Neural cell (in vitro differentiated cells): ENCODE results near the gene GRAMD1B.

Experiments used
- EP300 ChIP-seq: fragments of 450-650 bp; conservative IDR thresholded peaks from 2 replicates; pipeline ENCODE4 v1.6.1; 2014; ENCODE audit warnings: antibody characterized with exemption, mild to moderate bottlenecking, moderate library complexity; ENCODE audit not compliant: poor library complexity, severe bottlenecking
- EZH2 ChIP-seq: fragments of 200-600, 300-800 bp; shearing (Covaris generic), sonication (generic); IDR thresholded peaks from 2 replicates; pipeline ENCODE4 v1.6.1; 2014; ENCODE audit warnings: antibody characterized with exemption, low read length, borderline replicate concordance, mild to moderate bottlenecking; ENCODE audit not compliant: insufficient read depth, poor library complexity, severe bottlenecking
- POLR2AphosphoS5 ChIP-seq: IDR thresholded peaks from 2 replicates; pipeline ENCODE4 v1.6.1; 2012
- RAD21 ChIP-seq: fragments of 450-650 bp; conservative IDR thresholded peaks from 2 replicates; pipeline ENCODE4 v1.6.1; 2014; ENCODE audit warnings: antibody characterized with exemption, mild to moderate bottlenecking, moderate library complexity
- SMC3 ChIP-seq: fragments of 450-650 bp; conservative IDR thresholded peaks from 2 replicates; pipeline ENCODE4 v1.6.1; 2014; ENCODE audit warnings: antibody characterized with exemption, mild to moderate bottlenecking, moderate library complexity; ENCODE audit not compliant: poor library complexity
- TAF1 ChIP-seq: IDR thresholded peaks from 2 replicates; pipeline ENCODE4 v1.6.1; 2012; ENCODE audit warnings: low read depth
- TF ChIP-seq, protein P1 (sequence below): fragments of 450-650 bp; IDR thresholded peaks from 2 replicates; pipeline ENCODE4 v1.5.1; 2014; ENCODE audit warnings: antibody characterized with exemption, mild to moderate bottlenecking, moderate library complexity; ENCODE audit not compliant: poor library complexity, severe bottlenecking
- TF ChIP-seq, protein P2 (sequence below): IDR thresholded peaks from 2 replicates; pipeline ENCODE4 v1.6.1; 2012; ENCODE audit warnings: borderline replicate concordance

DNA sequence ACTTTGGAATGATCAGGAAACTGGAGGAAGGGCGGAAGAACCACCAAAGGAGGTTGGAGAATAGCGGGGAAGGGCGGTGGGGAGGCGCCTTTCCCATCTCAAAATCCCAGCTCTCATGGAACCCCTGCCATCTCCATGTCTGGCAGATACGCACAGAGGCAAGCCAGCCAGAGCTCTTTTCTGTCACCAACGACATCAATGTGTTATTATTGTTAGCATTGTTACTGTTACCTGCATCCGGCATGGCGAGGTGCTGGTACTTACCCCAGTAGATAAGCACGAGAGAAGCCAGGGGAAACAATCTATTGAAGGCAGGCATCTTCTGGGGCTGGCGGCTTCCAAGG lies 223.4 kb downstream of the GRAMD1B start:
- TF ChIP-seq, protein P1, sequence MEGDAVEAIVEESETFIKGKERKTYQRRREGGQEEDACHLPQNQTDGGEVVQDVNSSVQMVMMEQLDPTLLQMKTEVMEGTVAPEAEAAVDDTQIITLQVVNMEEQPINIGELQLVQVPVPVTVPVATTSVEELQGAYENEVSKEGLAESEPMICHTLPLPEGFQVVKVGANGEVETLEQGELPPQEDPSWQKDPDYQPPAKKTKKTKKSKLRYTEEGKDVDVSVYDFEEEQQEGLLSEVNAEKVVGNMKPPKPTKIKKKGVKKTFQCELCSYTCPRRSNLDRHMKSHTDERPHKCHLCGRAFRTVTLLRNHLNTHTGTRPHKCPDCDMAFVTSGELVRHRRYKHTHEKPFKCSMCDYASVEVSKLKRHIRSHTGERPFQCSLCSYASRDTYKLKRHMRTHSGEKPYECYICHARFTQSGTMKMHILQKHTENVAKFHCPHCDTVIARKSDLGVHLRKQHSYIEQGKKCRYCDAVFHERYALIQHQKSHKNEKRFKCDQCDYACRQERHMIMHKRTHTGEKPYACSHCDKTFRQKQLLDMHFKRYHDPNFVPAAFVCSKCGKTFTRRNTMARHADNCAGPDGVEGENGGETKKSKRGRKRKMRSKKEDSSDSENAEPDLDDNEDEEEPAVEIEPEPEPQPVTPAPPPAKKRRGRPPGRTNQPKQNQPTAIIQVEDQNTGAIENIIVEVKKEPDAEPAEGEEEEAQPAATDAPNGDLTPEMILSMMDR = no peak
- TF ChIP-seq EZH2 (no peak), SMC3 (no peak), TAF1 (peak; percentile 13), EP300 (no peak), POLR2AphosphoS5 (peak; percentile 46), RAD21 (no peak)
- TF ChIP-seq, protein P2, sequence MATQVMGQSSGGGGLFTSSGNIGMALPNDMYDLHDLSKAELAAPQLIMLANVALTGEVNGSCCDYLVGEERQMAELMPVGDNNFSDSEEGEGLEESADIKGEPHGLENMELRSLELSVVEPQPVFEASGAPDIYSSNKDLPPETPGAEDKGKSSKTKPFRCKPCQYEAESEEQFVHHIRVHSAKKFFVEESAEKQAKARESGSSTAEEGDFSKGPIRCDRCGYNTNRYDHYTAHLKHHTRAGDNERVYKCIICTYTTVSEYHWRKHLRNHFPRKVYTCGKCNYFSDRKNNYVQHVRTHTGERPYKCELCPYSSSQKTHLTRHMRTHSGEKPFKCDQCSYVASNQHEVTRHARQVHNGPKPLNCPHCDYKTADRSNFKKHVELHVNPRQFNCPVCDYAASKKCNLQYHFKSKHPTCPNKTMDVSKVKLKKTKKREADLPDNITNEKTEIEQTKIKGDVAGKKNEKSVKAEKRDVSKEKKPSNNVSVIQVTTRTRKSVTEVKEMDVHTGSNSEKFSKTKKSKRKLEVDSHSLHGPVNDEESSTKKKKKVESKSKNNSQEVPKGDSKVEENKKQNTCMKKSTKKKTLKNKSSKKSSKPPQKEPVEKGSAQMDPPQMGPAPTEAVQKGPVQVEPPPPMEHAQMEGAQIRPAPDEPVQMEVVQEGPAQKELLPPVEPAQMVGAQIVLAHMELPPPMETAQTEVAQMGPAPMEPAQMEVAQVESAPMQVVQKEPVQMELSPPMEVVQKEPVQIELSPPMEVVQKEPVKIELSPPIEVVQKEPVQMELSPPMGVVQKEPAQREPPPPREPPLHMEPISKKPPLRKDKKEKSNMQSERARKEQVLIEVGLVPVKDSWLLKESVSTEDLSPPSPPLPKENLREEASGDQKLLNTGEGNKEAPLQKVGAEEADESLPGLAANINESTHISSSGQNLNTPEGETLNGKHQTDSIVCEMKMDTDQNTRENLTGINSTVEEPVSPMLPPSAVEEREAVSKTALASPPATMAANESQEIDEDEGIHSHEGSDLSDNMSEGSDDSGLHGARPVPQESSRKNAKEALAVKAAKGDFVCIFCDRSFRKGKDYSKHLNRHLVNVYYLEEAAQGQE = peak; percentile 17
